ENCODE data around the gene NET1.

The NET1 gene

GRCh38 chr10:5411941-5412276 lies 448 bp upstream of the NET1 start:
- H3K27ac ChIP-seq (ENCODE audit: low read length), result peak overlapping the region; percentile 87; the same call in 1 of the 2 replicates
- H3K4me3 ChIP-seq (ENCODE audit: low read depth in 1 of 2, low read length in 2 of 2), result peak overlapping the region; percentile 78 to 95; a peak in 3 of 4 replicates
- ATAC-seq (ENCODE audit: insufficient read depth, low read depth), result peak; percentile 6; the same call in 1 of the 3 replicates
- peaks cover 4% of the 10 kb centered on the region for H3K36me3 ChIP-seq (ENCODE audit: insufficient read depth, low read length)
- H3K4me2 ChIP-seq (ENCODE audit: insufficient read depth, low read length), result peak overlapping the region; percentile 88
- peaks cover 12% of the 10 kb centered on the region for H4K20me1 ChIP-seq (ENCODE audit: insufficient read depth, low read length)
- peak overlapping the region; percentile 95 for H3K9ac ChIP-seq (ENCODE audit: low read depth, low read length)
- peaks cover 2% of the 10 kb centered on the region for H3K27me3 ChIP-seq (ENCODE audit: insufficient read depth, low read length, poor library complexity)
- no peak for DNase-seq
- TF ChIP-seq EZH2 (IDR thresholded peaks at IDR 0.05; ENCODE audit: borderline replicate concordance, low read depth, low read length, severe bottlenecking), result no peak
- no peak for TF ChIP-seq CTCF (IDR thresholded peaks at IDR 0.05; ENCODE audit: borderline replicate concordance, extremely low read depth, low read length, poor library complexity, severe bottlenecking)
- peak overlapping the region; percentile 94 for H2AFZ ChIP-seq (ENCODE audit: low read depth, low read length)
- H3K4me1 ChIP-seq (ENCODE audit: insufficient read depth, low read length), result peaks cover 27% of the 10 kb centered on the region
- no peaks in the 10 kb centered on the region for H3K9me3 ChIP-seq (ENCODE audit: insufficient read depth, low read length, severe bottlenecking)
- H3K79me2 ChIP-seq (ENCODE audit: insufficient read depth, low read length), result peaks cover 44% of the 10 kb centered on the region

GRCh38 chr10:5413012-5413938 lies 918 bp downstream of the NET1 start:
- TF ChIP-seq EZH2 (IDR thresholded peaks at IDR 0.05; ENCODE audit: borderline replicate concordance, low read depth, low read length, severe bottlenecking), result no peak
- no peak for TF ChIP-seq CTCF (IDR thresholded peaks at IDR 0.05; ENCODE audit: borderline replicate concordance, extremely low read depth, low read length, poor library complexity, severe bottlenecking)
- peak overlapping the region; percentile 88 to 95 for H3K4me3 ChIP-seq (ENCODE audit: low read depth in 1 of 2, low read length in 2 of 2)
- H3K27me3 ChIP-seq (ENCODE audit: insufficient read depth, low read length, poor library complexity), result peaks cover 2% of the 10 kb centered on the region
- H3K4me2 ChIP-seq (ENCODE audit: insufficient read depth, low read length), result peak overlapping the region; percentile 88
- peaks cover 16% of the 10 kb centered on the region for H4K20me1 ChIP-seq (ENCODE audit: insufficient read depth, low read length)
- H2AFZ ChIP-seq (ENCODE audit: low read depth, low read length), result peak overlapping the region; percentile 67; the same call in 1 of the 2 replicates
- H3K36me3 ChIP-seq (ENCODE audit: insufficient read depth, low read length), result peaks cover 10% of the 10 kb centered on the region
- peaks cover 58% of the 10 kb centered on the region for H3K79me2 ChIP-seq (ENCODE audit: insufficient read depth, low read length)
- H3K9ac ChIP-seq (ENCODE audit: low read depth, low read length), result peak overlapping the region; percentile 95
- H3K9me3 ChIP-seq (ENCODE audit: insufficient read depth, low read length, severe bottlenecking), result peaks cover 1% of the 10 kb centered on the region
- peak overlapping the region; percentile 77 for H3K27ac ChIP-seq (ENCODE audit: low read length)
- peaks cover 32% of the 10 kb centered on the region for H3K4me1 ChIP-seq (ENCODE audit: insufficient read depth, low read length)
- ATAC-seq (ENCODE audit: insufficient read depth, low read depth) (peak; percentile 38), DNase-seq (peak; percentile 20)

- H3K4me2 ChIP-seq (ENCODE audit: insufficient read depth, low read length), result peak overlapping the region; percentile 27; the same call in 1 of the 2 replicates
Measured at GRCh38 chr10:5416981-5417380, 4.6 kb downstream of the NET1 start.

GRCh38 chr10:5418584-5418983 lies 6.2 kb downstream of the NET1 start:
- Histone ChIP-seq H3K27ac (ENCODE audit: low read length) (no peak overlapping the region), H3K27me3 (ENCODE audit: insufficient read depth, low read length, poor library complexity) (no peaks in the 10 kb centered on the region), H3K9me3 (ENCODE audit: insufficient read depth, low read length, severe bottlenecking) (peaks cover 8% of the 10 kb centered on the region), H3K79me2 (ENCODE audit: insufficient read depth, low read length) (peaks cover 100% of the 10 kb centered on the region), H3K4me3 (ENCODE audit: low read depth in 1 of 2, low read length in 2 of 2) (no peak overlapping the region), H3K36me3 (ENCODE audit: insufficient read depth, low read length) (peaks cover 10% of the 10 kb centered on the region), H3K9ac (ENCODE audit: low read depth, low read length) (no peak overlapping the region), H4K20me1 (ENCODE audit: insufficient read depth, low read length) (peaks cover 30% of the 10 kb centered on the region), H2AFZ (ENCODE audit: low read depth, low read length) (no peak overlapping the region), H3K4me1 (ENCODE audit: insufficient read depth, low read length) (peaks cover 22% of the 10 kb centered on the region), H3K4me2 (ENCODE audit: insufficient read depth, low read length) (no peak overlapping the region)
- ATAC-seq (ENCODE audit: insufficient read depth, low read depth) (no peak), DNase-seq (no peak)
- TF ChIP-seq EZH2 (IDR thresholded peaks at IDR 0.05; ENCODE audit: borderline replicate concordance, low read depth, low read length, severe bottlenecking) (no peak), CTCF (IDR thresholded peaks at IDR 0.05; ENCODE audit: borderline replicate concordance, extremely low read depth, low read length, poor library complexity, severe bottlenecking) (no peak)

More at GRCh38 chr10:5416981-5417380, 4.6 kb downstream of the NET1 start:
- ATAC-seq (ENCODE audit: insufficient read depth, low read depth), result no peak
- Histone ChIP-seq H2AFZ (ENCODE audit: low read depth, low read length) (no peak overlapping the region), H3K36me3 (ENCODE audit: insufficient read depth, low read length) (peaks cover 10% of the 10 kb centered on the region), H3K27ac (ENCODE audit: low read length) (no peak overlapping the region), H3K9me3 (ENCODE audit: insufficient read depth, low read length, severe bottlenecking) (peaks cover 8% of the 10 kb centered on the region), H3K79me2 (ENCODE audit: insufficient read depth, low read length) (peaks cover 95% of the 10 kb centered on the region), H3K4me1 (ENCODE audit: insufficient read depth, low read length) (peaks cover 28% of the 10 kb centered on the region), H3K27me3 (ENCODE audit: insufficient read depth, low read length, poor library complexity) (no peaks in the 10 kb centered on the region), H4K20me1 (ENCODE audit: insufficient read depth, low read length) (peaks cover 25% of the 10 kb centered on the region), H3K9ac (ENCODE audit: low read depth, low read length) (no peak overlapping the region), H3K4me3 (ENCODE audit: low read depth in 1 of 2, low read length in 2 of 2) (no peak overlapping the region)
- TF ChIP-seq EZH2 (IDR thresholded peaks at IDR 0.05; ENCODE audit: borderline replicate concordance, low read depth, low read length, severe bottlenecking), result no peak
- no peak for DNase-seq
